ENCODE results near the gene PLIN5. TPM values are rescaled to one million over a fixed set of nuclear protein-coding genes. Genes with fewer than 3 reads are reported as not detected.
"Not testable (repeated sequence)": the region's sequence is repeated elsewhere in the genome, so short reads cannot be mapped to it uniquely, and the experiment has no call there.

PLIN5 gene
- total RNA-seq, 2 donors from 2014 or later: 0.24 to 0.81 TPM

- Mint-ChIP-seq H3K4me3 (no peak overlapping the region), H3K36me3 (ENCODE audit: insufficient read depth in 2 of 2) (no peaks in the 10 kb centered on the region), H3K4me1 (ENCODE audit: low read depth) (peaks cover 8% of the 10 kb centered on the region), H3K27me3 (ENCODE audit: low read depth) (peaks cover 14% of the 10 kb centered on the region), H3K27ac (no peak overlapping the region), H3K9me3 (no peaks in the 10 kb centered on the region)
- ATAC-seq (replicated peaks in 1 of 2): no peak
- DNase-seq: no peak
Measured at GRCh38 chr19:4533835-4534424, 1.1 kb downstream of the PLIN5 start.

GRCh38 chr19:4533334-4533733 lies 1.7 kb downstream of the PLIN5 start:
- no peak overlapping the region for H3K4me3 Mint-ChIP-seq
- DNase-seq (no peak), ATAC-seq (replicated peaks in 1 of 2) (no peak)
- no peak overlapping the region for H3K27ac Mint-ChIP-seq
- H3K36me3 Mint-ChIP-seq (ENCODE audit: insufficient read depth in 2 of 2): no peaks in the 10 kb centered on the region
- H3K27me3 Mint-ChIP-seq (ENCODE audit: low read depth): peaks cover 14% of the 10 kb centered on the region
- H3K9me3 Mint-ChIP-seq: no peaks in the 10 kb centered on the region
- H3K4me1 Mint-ChIP-seq (ENCODE audit: low read depth): peaks cover 7% of the 10 kb centered on the region

GRCh38 chr19:4531562-4532165 lies 3.4 kb downstream of the PLIN5 start:
- Mint-ChIP-seq H3K36me3 (ENCODE audit: insufficient read depth in 2 of 2) (no peaks in the 10 kb centered on the region), H3K4me3 (no peak overlapping the region), H3K4me1 (ENCODE audit: low read depth) (peaks cover 7% of the 10 kb centered on the region), H3K9me3 (no peaks in the 10 kb centered on the region), H3K27me3 (ENCODE audit: low read depth) (peaks cover 14% of the 10 kb centered on the region), H3K27ac (no peak overlapping the region)
- DNase-seq (no peak), ATAC-seq (replicated peaks in 1 of 2) (no peak)

- Mint-ChIP-seq H3K36me3 (ENCODE audit: insufficient read depth in 2 of 2) (no peaks in the 10 kb centered on the region), H3K4me1 (ENCODE audit: low read depth) (no peaks in the 10 kb centered on the region), H3K27ac (no peak overlapping the region), H3K27me3 (ENCODE audit: low read depth) (peaks cover 8% of the 10 kb centered on the region), H3K9me3 (no peaks in the 10 kb centered on the region), H3K4me3 (no peak overlapping the region)
- DNase-seq (no peak), ATAC-seq (replicated peaks in 1 of 2) (no peak)
Measured at GRCh38 chr19:4529924-4530522, 5.0 kb downstream of the PLIN5 start.

GRCh38 chr19:4528843-4529242 lies 6.2 kb downstream of the PLIN5 start:
- Mint-ChIP-seq H3K36me3 (ENCODE audit: insufficient read depth in 2 of 2) (no peaks in the 10 kb centered on the region), H3K27ac (no peak overlapping the region), H3K27me3 (ENCODE audit: low read depth) (peaks cover 8% of the 10 kb centered on the region), H3K9me3 (no peaks in the 10 kb centered on the region), H3K4me1 (ENCODE audit: low read depth) (no peaks in the 10 kb centered on the region), H3K4me3 (no peak overlapping the region)
- ATAC-seq (replicated peaks in 1 of 2): no peak
- DNase-seq: no peak

GRCh38 chr19:4527377-4527776 lies 7.6 kb downstream of the PLIN5 start:
- H3K27me3 Mint-ChIP-seq (ENCODE audit: low read depth); DNase-seq; H3K4me3 Mint-ChIP-seq; H3K27ac Mint-ChIP-seq; H3K36me3 Mint-ChIP-seq (ENCODE audit: insufficient read depth in 2 of 2); ATAC-seq (replicated peaks in 1 of 2); H3K4me1 Mint-ChIP-seq (ENCODE audit: low read depth); H3K9me3 Mint-ChIP-seq: not testable (repeated sequence)

- Mint-ChIP-seq H3K9me3 (no peaks in the 10 kb centered on the region), H3K4me1 (ENCODE audit: low read depth) (no peaks in the 10 kb centered on the region), H3K27ac (no peak overlapping the region), H3K4me3 (no peak overlapping the region), H3K27me3 (ENCODE audit: low read depth) (no peaks in the 10 kb centered on the region), H3K36me3 (ENCODE audit: insufficient read depth in 2 of 2) (no peaks in the 10 kb centered on the region)
- ATAC-seq (replicated peaks in 1 of 2) (no peak), DNase-seq (no peak)
Measured at GRCh38 chr19:4525563-4526002, 9.4 kb downstream of the PLIN5 start.

- Mint-ChIP-seq H3K9me3 (no peaks in the 10 kb centered on the region), H3K27ac (no peak overlapping the region), H3K27me3 (ENCODE audit: low read depth) (no peaks in the 10 kb centered on the region), H3K36me3 (ENCODE audit: insufficient read depth in 2 of 2) (no peaks in the 10 kb centered on the region), H3K4me1 (ENCODE audit: low read depth) (no peaks in the 10 kb centered on the region), H3K4me3 (no peak overlapping the region)
- ATAC-seq (replicated peaks in 1 of 2) (peak; percentile 72 to 78), DNase-seq (peak; percentile 73 to 76)
Measured at GRCh38 chr19:4524808-4525562, 10.0 kb downstream of the PLIN5 start.

- DNase-seq: peak; percentile 55 to 60
- Mint-ChIP-seq H3K9me3 (no peaks in the 10 kb centered on the region), H3K36me3 (ENCODE audit: insufficient read depth in 2 of 2) (no peaks in the 10 kb centered on the region), H3K27me3 (ENCODE audit: low read depth) (no peaks in the 10 kb centered on the region), H3K27ac (no peak overlapping the region), H3K4me3 (no peak overlapping the region), H3K4me1 (ENCODE audit: low read depth) (no peaks in the 10 kb centered on the region)
- peak; percentile 33 to 42 for ATAC-seq (replicated peaks in 1 of 2)
Measured at GRCh38 chr19:4523306-4524110, 11.5 kb downstream of the PLIN5 start.

- Mint-ChIP-seq H3K4me1 (ENCODE audit: low read depth) (no peaks in the 10 kb centered on the region), H3K27me3 (ENCODE audit: low read depth) (no peaks in the 10 kb centered on the region), H3K27ac (no peak overlapping the region), H3K4me3 (no peak overlapping the region), H3K9me3 (no peaks in the 10 kb centered on the region), H3K36me3 (ENCODE audit: insufficient read depth in 2 of 2) (no peaks in the 10 kb centered on the region)
- ATAC-seq (replicated peaks in 1 of 2) (no peak), DNase-seq (no peak)
Measured at GRCh38 chr19:4522291-4523002, 12.6 kb downstream of the PLIN5 start.

GRCh38 chr19:4521888-4522242 lies 13.2 kb downstream of the PLIN5 start:
- ATAC-seq (replicated peaks in 1 of 2) (no peak), DNase-seq (no peak)
- H3K4me1 Mint-ChIP-seq (ENCODE audit: low read depth): no peaks in the 10 kb centered on the region
- H3K36me3 Mint-ChIP-seq (ENCODE audit: insufficient read depth in 2 of 2): no peaks in the 10 kb centered on the region
- no peak overlapping the region for H3K27ac Mint-ChIP-seq
- no peak overlapping the region for H3K4me3 Mint-ChIP-seq
- H3K9me3 Mint-ChIP-seq: no peaks in the 10 kb centered on the region
- H3K27me3 Mint-ChIP-seq (ENCODE audit: low read depth): no peaks in the 10 kb centered on the region

GRCh38 chr19:4521170-4521887 lies 13.7 kb downstream of the PLIN5 start:
- no peak for DNase-seq
- no peaks in the 10 kb centered on the region for H3K4me1 Mint-ChIP-seq (ENCODE audit: low read depth)
- no peaks in the 10 kb centered on the region for H3K27me3 Mint-ChIP-seq (ENCODE audit: low read depth)
- no peak for ATAC-seq (replicated peaks in 1 of 2)
- no peaks in the 10 kb centered on the region for H3K9me3 Mint-ChIP-seq
- H3K36me3 Mint-ChIP-seq (ENCODE audit: insufficient read depth in 2 of 2): no peaks in the 10 kb centered on the region
- H3K4me3 Mint-ChIP-seq: no peak overlapping the region
- no peak overlapping the region for H3K27ac Mint-ChIP-seq
